ENCODE measurements around the gene NFATC3. TPM values are rescaled to one million over a fixed set of nuclear protein-coding genes. Genes with fewer than 3 reads are reported as not detected.
A peak's percentile ranks its signal among the peaks of the same experiment; 100 is the strongest.

Gene NFATC3
- total and polyA plus RNA-seq, 7 donors, result 4.8 to 52.2 (median 42.8) TPM

DNA sequence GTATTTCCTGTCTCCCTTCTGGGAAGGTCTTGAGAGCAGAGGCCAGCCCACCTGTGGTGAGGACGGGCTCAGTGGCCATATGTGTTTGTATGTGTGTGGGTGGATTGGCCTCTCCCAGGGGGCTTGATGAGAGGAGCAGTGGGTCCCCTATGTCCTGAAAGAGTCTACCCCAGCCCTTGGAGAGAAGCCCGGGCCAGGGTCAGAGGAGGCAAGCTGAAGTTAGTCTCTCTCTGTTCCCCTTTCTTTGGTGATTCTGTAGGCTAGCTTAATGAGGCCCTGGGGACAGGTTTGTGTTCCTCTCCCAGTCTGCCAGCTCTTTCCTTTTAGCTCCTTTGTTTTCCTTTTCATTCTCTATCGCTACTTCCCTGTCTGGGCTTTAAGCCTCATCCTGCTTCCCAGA is 23.8 kb upstream of the NFATC3 start:
- Histone ChIP-seq H3K9me3 (no peaks in the 10 kb centered on the region), H3K4me3 (no peak overlapping the region), H3K27ac (no peak overlapping the region), H3K4me1 (peaks cover 0 to 20% (median 7%) of the 10 kb centered on the region in 4 donors), H3K27me3 (no peaks in the 10 kb centered on the region), H3K36me3 (peaks cover 0 to 38% (median 0%) of the 10 kb centered on the region in 4 donors)
- no peak for DNase-seq
- intact Hi-C loops (cut with DNase I), result no loop called here
- no peak for TF ChIP-seq POLR2AphosphoS5 (IDR thresholded peaks at IDR 0.05)
- WGBS, 2 donors, result 80 to 92% methylated on average over 3 of the region's 3 CpGs

DNA sequence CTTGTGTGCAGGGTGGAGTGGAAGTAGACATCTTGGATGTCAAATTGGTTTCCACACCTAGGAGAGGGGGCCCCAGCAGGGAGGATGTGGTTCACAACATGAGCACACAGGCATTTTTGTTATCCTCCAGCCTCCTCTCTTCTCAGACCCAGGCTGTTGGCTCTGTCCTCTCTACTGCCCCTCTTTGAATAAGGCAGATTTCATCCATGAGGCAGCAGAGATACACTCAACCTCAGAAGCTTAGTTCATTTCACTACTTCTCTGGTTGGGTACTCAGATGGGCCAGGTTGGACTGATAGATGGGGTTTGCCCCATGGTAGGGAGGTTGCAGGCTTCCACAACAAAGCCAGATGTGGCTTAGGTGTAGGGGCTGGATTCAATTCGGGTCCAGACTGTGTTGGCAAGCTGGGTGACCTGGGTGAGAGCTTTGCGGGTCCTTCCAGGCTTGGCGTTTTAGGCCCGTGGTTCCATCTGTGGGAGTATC is 22.2 kb upstream of the NFATC3 start:
- no peaks in the 10 kb centered on the region for H3K9me3 ChIP-seq
- peak; percentile 35 for DNase-seq
- peaks cover 0 to 25% (median 8%) of the 10 kb centered on the region in 4 donors for H3K4me1 ChIP-seq
- intact Hi-C loops (cut with DNase I), result no loop called here
- H3K4me3 ChIP-seq, result no peak overlapping the region
- no peak for TF ChIP-seq EP300 (IDR thresholded peaks at IDR 0.05)
- TF ChIP-seq POLR2AphosphoS5 (IDR thresholded peaks at IDR 0.05), result no peak
- TF ChIP-seq, protein P1, sequence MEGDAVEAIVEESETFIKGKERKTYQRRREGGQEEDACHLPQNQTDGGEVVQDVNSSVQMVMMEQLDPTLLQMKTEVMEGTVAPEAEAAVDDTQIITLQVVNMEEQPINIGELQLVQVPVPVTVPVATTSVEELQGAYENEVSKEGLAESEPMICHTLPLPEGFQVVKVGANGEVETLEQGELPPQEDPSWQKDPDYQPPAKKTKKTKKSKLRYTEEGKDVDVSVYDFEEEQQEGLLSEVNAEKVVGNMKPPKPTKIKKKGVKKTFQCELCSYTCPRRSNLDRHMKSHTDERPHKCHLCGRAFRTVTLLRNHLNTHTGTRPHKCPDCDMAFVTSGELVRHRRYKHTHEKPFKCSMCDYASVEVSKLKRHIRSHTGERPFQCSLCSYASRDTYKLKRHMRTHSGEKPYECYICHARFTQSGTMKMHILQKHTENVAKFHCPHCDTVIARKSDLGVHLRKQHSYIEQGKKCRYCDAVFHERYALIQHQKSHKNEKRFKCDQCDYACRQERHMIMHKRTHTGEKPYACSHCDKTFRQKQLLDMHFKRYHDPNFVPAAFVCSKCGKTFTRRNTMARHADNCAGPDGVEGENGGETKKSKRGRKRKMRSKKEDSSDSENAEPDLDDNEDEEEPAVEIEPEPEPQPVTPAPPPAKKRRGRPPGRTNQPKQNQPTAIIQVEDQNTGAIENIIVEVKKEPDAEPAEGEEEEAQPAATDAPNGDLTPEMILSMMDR (IDR thresholded peaks at IDR 0.05), result no peak
- no peak for TF ChIP-seq POLR2A (IDR thresholded peaks at IDR 0.05)
- H3K27me3 ChIP-seq, result no peaks in the 10 kb centered on the region
- peaks cover 0 to 41% (median 0%) of the 10 kb centered on the region in 4 donors for H3K36me3 ChIP-seq
- WGBS, 2 donors, result 90 to 92% methylated on average over 4 of the region's 4 CpGs
- no peak overlapping the region for H3K27ac ChIP-seq

DNA sequence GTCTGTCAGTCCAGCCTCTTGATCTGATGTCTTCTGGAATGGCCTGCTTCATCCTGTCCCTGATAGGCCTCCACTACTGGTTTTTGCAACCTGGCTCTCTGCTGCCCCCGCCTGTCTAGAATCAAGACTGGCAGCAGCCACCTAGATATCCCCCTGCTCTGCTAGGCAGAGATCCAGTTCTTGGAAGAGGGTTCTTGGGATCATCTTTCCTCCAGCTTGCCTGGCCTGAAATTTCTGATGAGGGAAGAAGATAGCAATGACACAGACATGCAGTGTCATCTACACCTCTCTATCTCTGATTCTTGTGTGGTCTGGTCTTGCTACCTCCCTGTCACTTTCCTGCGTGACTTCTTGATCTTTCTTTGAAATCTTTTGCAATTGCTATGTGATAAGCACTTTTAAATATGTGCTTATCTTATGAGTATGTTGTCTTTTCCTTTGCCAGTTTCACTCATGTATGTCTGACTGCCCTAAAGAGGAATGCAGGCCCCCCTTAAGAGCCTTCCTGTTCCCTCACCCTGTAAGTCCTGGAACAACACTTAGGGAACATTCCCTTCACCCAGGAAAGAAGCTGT is 20.3 kb upstream of the NFATC3 start:
- WGBS, 2 donors, result 43 to 45% methylated on average over 2 of the region's 2 CpGs
- no peak for TF ChIP-seq POLR2AphosphoS5 (IDR thresholded peaks at IDR 0.05)
- TF ChIP-seq, protein P1 (IDR thresholded peaks at IDR 0.05), result peak; percentile 24 to 79 (median 64)
- no peak for TF ChIP-seq EP300 (IDR thresholded peaks at IDR 0.05)
- peaks cover 0 to 37% (median 0%) of the 10 kb centered on the region in 4 donors for H3K36me3 ChIP-seq
- no peaks in the 10 kb centered on the region for H3K27me3 ChIP-seq
- peaks cover 0 to 36% (median 11%) of the 10 kb centered on the region in 4 donors for H3K4me1 ChIP-seq
- no peaks in the 10 kb centered on the region for H3K9me3 ChIP-seq
- intact Hi-C loops (cut with DNase I), result no loop called here
- peak overlapping the region in 3 of 4 donors; percentile 51 to 69 (median 59) for H3K27ac ChIP-seq
- no peak overlapping the region for H3K4me3 ChIP-seq
- DNase-seq, result no peak

DNA sequence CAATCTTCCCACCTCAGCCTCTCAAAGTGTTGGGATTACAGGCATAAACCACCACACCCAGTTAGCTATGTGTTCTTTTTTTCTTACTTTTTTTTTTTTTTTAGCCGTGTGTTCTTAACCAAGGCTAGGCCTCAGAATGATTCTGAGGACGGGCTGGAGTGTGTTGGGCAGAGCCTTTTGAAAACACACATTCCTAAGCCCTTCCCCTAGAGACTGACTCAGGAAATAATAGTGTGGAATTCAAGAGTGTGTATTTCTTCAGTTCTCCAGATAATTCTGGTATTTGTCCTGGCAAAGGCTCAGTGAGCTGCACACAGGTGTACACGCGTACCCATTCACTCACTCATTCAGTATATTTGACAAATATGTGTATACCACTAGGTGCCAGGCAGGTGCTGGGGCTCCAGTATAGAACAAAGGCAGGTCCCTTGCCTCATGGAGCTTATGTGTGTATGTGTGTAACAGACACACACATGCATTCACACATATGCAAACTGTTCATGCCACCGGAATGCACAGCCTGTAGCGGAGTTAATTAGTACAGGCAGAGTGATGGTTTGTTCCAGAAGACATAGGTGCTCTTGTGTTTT is 19.4 kb upstream of the NFATC3 start:
- peaks cover 0 to 36% (median 11%) of the 10 kb centered on the region in 4 donors for H3K4me1 ChIP-seq
- H3K27me3 ChIP-seq, result no peaks in the 10 kb centered on the region
- TF ChIP-seq EP300 (IDR thresholded peaks at IDR 0.05) (no peak), POLR2A (IDR thresholded peaks at IDR 0.05) (no peak), POLR2AphosphoS5 (IDR thresholded peaks at IDR 0.05) (no peak)
- TF ChIP-seq, protein P1 (IDR thresholded peaks at IDR 0.05), result no peak
- DNase-seq, result no peak
- H3K27ac ChIP-seq, result peak overlapping the region in 3 of 4 donors; percentile 51 to 69 (median 59)
- H3K9me3 ChIP-seq, result no peaks in the 10 kb centered on the region
- WGBS, 2 donors, result 62 to 69% methylated on average over 6 of the region's 6 CpGs
- intact Hi-C loops (cut with DNase I), result no loop called here
- H3K36me3 ChIP-seq, result peaks cover 0 to 35% (median 0%) of the 10 kb centered on the region in 4 donors
- no peak overlapping the region for H3K4me3 ChIP-seq

DNA sequence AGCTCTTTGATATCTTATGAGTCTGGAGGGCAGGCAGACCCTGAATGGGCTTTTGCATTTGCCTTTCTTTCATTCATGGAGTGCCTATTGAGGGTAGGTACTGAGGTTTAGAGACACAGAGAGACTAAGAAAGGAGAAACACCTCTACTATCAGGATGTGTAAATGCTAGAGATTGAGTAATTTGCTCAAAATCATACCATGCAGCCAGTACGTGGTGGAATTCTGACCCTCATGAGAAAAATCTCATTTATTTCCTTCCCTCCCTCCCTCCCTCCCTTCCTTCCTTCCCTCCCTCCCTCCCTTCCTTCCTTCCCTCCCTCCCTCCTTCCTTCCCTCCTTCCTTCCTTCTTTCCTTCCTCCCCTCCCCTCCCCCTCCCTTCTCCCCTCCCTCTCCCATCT is 18.4 kb upstream of the NFATC3 start:
- Histone ChIP-seq H3K9me3 (no peaks in the 10 kb centered on the region), H3K4me3 (no peak overlapping the region), H3K4me1 (peaks cover 0 to 38% (median 11%) of the 10 kb centered on the region in 4 donors), H3K27me3 (no peaks in the 10 kb centered on the region), H3K27ac (peak overlapping the region in 1 of 4 donors; percentile 69), H3K36me3 (peaks cover 0 to 35% (median 0%) of the 10 kb centered on the region in 4 donors)
- DNase-seq, result no peak
- intact Hi-C loops (cut with DNase I), result no loop called here
- TF ChIP-seq, protein P1 (IDR thresholded peaks at IDR 0.05), result no peak
- TF ChIP-seq POLR2A (IDR thresholded peaks at IDR 0.05) (no peak), EP300 (IDR thresholded peaks at IDR 0.05) (no peak), POLR2AphosphoS5 (IDR thresholded peaks at IDR 0.05) (no peak)
- WGBS, 2 donors, result 71 to 85% methylated on average over 1 of the region's 1 CpG

Data from sigmoid colon (tissue), 7 donors.